GM12864 (cell line): ENCODE data around the gene GYS1.

Source experiments
- DNase-seq: peaks from one replicate; pipeline ENCODE4 v3.0.0-alpha.2; 2011; ENCODE audit warnings: low read depth
- H3K4me3 ChIP-seq: 2 replicates; pipeline ENCODE4 v1.5.1; 2011; ENCODE audit warnings: mild to moderate bottlenecking, low read depth, low read length, control low read depth
- CTCF ChIP-seq: IDR thresholded peaks from 2 replicates; pipeline ENCODE4 v1.5.1; 2011; ENCODE audit warnings: low read depth, mild to moderate bottlenecking, moderate library complexity, low read length, control low read depth, inconsistent platforms; ENCODE audit errors: missing control alignments

The GYS1 gene

GRCh38 chr19:48954595-48955307 is 38.4 kb downstream of the GYS1 start, which contains the start of gene BAX:
TSS of gene BAX (plus strand) at chr19:48954875. CDS start at chr19:48954929, 54 bp downstream.
- no peak for TF ChIP-seq CTCF
- H3K4me3 ChIP-seq, result peak within 1 kb of the TSS; percentile 80
- peak; percentile 86 for DNase-seq

DNA sequence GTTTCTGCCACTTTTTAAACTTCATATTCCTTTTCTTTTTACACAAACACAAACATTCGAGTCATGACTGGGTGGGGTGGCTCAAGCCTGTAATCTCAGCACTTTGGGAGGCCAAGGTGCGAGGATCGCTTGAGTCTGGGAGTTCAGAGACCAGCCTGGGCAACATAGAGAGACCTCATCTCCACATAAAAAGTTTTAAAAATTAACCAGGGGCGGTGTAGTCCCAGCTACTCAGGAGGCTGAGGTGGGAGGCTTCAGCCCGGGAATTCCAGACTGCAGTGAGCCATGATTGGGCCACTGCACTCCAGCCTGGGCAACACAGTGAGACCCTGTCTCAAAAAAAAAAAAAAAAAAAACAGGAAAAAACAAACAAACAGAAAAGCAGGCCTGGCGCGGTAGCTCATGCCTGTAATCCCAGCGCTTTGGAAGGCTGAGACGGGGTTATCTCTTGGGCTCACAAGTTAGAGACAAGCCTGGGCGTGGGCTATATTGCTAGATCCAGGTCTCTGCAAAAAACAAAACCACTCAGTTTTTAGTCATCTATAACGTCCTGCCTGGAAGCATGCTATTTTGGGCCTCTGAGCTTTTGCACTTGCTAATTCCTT is 39.0 kb downstream of the GYS1 start:
- H3K4me3 ChIP-seq, result peak overlapping the region; percentile 80
- no peak for DNase-seq
- no peak for TF ChIP-seq CTCF

- DNase-seq, result no peak
- TF ChIP-seq CTCF, result no peak
- no peak overlapping the region for H3K4me3 ChIP-seq
Observed at GRCh38 chr19:48953141-48953540, 40.0 kb downstream of the GYS1 start.

GRCh38 chr19:48950830-48951519 is 42.1 kb downstream of the GYS1 start:
- no peak for DNase-seq
- no peak for TF ChIP-seq CTCF
- H3K4me3 ChIP-seq, result no peak overlapping the region

DNA sequence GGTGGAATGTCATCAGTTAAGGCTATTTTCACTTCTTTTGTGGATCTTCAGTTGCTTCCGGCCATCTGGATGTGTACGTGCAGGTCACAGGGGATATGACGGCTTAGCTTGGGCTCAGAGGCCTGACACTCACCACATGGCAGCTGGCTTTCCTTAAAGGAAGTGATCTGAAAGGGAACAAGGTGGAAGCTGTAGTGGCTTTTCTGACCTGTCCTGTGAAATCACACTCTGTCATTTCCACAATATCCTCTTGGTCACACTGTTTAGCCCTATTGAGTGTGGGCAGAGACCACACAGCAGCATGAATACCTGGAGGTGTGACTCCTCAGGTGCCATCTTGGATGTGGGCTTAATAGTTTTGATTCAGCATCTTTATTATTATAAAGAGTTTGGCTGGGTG is 43.0 kb downstream of the GYS1 start:
- H3K4me3 ChIP-seq, result no peak overlapping the region
- no peak for DNase-seq

GRCh38 chr19:48947258-48947542 is 45.9 kb downstream of the GYS1 start:
- no peak overlapping the region for H3K4me3 ChIP-seq
- TF ChIP-seq CTCF, result no peak
- no peak for DNase-seq

More for the DNA sequence above, 43.0 kb downstream of the GYS1 start:
- no peak for TF ChIP-seq CTCF
